ENCODE measurements around the gene KCNA5.
A peak's percentile ranks its signal among the peaks of the same experiment; 100 is the strongest.

The KCNA5 gene

GRCh38 chr12:5066251-5066650 lies 22.6 kb downstream of the KCNA5 start:
- no peak for FAIRE-seq

GRCh38 chr12:5068126-5068525 lies 24.4 kb downstream of the KCNA5 start:
- FAIRE-seq = no peak

GRCh38 chr12:5068619-5069018 lies 24.9 kb downstream of the KCNA5 start:
- FAIRE-seq = no peak

GRCh38 chr12:5070090-5070489 lies 26.4 kb downstream of the KCNA5 start:
- no peak for FAIRE-seq

GRCh38 chr12:5071496-5071895 lies 27.8 kb downstream of the KCNA5 start:
- no peak for FAIRE-seq

DNA sequence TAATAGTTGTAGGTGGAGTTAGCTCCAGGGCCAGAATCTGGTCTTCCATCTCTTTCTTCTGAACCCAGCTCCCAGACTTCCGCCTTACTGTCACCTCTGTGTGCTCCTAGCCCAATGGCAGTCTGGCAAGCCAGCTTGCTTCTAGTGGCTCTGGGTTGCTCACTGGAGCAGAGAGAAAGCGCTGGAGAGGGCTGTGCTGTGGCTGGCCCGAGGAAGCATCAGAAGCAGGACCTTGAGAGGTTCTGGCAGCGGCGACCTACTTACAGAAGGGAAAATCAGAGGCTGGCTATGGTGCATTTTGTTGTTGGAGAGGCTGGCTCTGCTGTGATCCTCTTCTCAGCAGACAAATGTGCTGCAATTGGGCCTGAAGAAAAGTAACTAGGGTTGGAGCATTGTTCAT lies 28.6 kb downstream of the KCNA5 start:
- FAIRE-seq = no peak

GRCh38 chr12:5073054-5073453 lies 29.4 kb downstream of the KCNA5 start:
- no peak for FAIRE-seq

GRCh38 chr12:5073853-5074252 lies 30.2 kb downstream of the KCNA5 start:
- FAIRE-seq = no peak

DNA sequence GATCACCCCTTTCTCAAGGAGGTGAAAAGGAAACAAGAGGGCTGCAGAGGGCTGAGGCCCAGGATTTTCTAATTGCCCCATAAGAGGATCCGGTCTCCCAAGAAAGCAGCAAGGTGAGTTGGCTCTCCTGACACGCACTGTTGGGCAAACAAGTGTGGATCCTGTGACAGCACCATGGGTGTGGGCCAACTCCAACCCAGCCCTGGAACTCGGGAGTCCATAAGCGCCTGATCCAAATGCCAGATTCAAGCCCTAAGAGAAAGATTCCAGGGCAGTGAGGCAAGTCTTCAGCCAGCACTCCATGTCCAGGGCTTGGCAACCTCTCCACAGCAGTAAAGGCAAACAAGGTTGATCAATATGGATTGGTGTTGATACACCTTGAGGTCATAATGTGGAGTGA lies 33.1 kb downstream of the KCNA5 start:
- FAIRE-seq = no peak

DNA sequence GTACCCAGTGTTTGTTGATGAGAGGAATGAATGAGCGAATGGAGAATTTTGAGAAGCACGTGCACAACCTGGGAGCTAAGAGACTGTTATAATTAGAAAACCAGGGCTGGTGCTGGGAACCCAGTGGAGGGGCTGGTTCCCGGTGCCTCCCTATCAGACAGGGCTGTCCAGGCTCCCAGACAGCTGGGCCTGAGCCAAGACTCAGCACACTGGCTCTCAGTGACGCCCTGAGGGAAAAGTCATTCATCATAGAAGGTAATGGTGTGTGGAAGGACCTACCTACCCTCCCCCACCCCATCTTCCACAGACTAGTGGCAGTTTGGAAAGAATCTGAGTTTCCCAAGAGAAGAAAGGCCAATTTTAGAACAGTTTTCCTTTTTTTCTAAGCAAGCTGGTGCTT lies 34.7 kb downstream of the KCNA5 start:
- no peak for FAIRE-seq

DNA sequence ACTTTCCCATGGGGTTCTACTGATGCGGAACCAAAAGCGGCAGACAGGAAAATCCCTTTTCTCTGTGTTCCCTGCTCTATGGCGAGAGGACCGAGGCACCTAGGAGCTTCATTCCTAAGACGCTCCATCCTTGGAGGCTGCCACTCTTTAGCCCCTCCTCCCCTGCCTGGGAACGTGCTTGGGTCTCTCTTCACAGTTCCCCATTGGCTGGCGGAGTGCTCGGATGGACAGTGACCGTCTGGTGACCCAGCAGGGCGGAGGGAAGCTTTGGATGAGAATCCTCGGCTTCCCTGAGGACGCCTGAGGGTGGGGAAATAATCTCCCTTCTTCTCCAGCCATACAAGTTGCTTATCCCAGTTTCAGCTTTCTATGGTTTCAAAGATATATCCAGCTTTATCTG lies 37.3 kb downstream of the KCNA5 start:
- FAIRE-seq = no peak

DNA sequence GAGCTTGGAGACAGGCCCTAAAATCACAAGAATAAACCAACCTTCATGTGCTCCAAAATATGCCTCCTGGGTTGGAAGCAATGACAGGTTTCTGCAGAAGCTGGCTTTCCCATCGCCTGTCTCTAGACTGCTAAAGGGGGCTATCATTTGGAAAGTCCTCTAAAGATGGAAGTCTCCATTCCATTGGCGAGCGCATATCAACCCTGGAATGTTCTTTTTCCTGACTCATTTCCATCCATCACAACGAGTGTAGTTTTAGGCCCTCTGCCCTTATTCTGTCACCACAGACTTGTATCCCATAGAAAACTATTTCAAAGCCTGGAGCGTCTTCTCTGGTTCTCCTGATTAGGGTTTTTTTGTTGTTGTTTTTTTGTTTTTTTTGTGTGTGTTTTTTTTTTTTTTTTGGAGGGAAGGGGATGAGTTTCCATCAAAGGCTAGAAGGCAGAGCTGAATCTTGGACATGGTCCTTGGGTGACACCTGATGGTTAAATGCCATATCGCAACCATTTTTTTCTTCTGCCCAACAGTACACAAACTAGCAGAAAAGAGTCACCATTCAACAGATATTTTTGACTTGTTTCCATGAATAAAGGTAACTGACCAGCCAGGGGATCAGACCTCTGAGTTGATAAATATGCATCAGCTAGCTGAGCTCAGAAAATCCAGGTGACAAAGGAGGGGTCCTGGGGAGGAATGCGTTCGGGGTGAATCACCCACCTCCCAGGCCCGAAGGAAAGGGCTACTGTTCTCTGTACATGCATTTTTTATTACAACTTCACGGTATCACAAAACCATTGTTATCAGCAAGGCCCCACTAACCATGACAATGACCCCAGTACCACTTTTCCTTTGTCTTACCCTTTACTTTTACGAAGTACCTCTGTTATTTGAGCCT lies 40.5 kb downstream of the KCNA5 start:
- peak; percentile 40 for FAIRE-seq

GRCh38 chr12:5085896-5086295 lies 42.2 kb downstream of the KCNA5 start:
- FAIRE-seq = no peak

DNA sequence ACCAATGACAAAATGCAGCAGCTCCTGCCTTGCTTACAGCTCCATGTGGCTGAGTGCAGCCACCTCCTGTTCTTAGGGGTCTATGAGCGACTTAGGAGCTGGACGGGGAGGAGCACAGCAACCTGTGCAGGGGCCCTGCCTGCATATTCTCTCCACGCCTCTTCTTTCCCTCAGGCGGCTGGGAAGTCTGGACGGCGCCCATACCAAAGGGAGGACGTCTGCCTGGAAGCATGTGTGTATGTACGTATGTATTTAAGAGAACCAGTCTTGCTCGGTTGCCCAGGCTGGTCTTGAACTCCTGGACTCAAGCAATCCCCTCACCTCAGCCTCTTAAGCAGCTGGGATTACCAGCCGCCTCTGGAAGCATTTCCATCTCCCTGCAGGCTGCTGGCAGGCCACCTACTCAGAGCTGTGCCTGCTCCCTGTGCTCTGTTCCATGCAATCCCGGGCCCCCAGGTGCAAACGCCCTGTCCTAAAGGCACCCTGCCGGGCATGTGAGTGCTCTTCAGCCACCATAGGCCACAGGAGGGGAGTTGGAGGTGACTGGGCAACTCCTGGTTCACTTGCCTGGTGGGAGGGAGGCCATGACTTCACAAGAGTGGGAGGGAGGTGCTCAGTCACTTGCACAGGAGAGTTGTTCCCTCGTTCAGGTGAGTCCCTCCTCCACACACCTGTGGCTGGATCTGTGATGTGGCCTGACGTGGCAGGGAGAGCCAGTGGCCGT lies 44.3 kb downstream of the KCNA5 start:
- FAIRE-seq = no peak

GRCh38 chr12:5088586-5089264 lies 45.0 kb downstream of the KCNA5 start:
- no peak for FAIRE-seq

DNA sequence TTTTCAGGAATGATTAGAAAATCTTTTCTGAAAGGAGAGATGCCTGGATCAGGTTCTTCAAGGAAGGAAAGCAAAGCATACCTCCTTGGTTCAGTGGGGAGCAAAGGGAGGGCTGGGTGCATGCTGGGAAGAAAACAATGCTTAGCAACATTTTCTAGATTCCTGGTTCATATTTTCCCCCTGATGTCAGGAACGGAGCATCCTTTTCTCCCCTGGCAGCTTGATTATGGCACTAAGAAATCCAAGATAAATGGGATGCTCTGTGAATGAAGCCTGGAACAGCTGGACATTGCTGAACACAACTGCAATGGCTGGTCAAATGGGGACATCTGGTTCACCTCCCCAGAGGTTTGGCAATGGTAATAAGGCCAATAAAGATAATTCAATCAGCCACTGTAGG lies 50.9 kb downstream of the KCNA5 start:
- FAIRE-seq = no peak

DNA sequence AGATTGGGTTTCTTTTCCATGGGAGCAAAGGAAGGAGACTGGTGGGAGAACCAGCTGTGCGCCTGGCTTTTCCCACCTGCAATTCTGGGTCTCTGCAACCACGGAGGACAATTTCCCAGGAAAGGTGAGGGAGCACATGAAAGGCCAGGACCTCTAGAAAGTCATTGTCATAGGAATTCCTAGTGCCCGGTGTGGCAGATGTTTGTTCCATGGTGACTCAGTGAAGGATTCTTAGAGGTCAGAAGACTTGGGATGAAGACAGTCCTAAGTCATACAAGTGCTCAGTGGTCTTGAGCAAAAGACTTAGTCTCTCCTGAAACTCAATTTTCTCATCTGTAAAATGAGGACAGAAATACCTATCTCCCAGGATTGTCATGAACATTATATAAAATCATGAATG lies 51.3 kb downstream of the KCNA5 start:
- no peak for FAIRE-seq

All from G401.6 (cell line).